ENCODE data around the gene TLL2. TPM values are rescaled to one million over a fixed set of nuclear protein-coding genes. Genes with fewer than 3 reads are reported as not detected.

The TLL2 gene
- total and polyA plus RNA-seq, 4 donors = 0.07 to 0.23 (median 0.10) TPM

GRCh38 chr10:96327462-96327861 lies 186.3 kb downstream of the TLL2 start:
- 77 to 90% methylated on average over 7 of the region's 7 CpGs for WGBS, 2 donors
- Histone ChIP-seq H3K9ac (ENCODE audit: insufficient read depth in 1 of 2, low read length in 2 of 2) (no peak overlapping the region), H3K4me1 (ENCODE audit: control insufficient read depth in 5 of 5, insufficient read depth in 5 of 5, low read length in 5 of 5) (no peaks in the 10 kb centered on the region), H3K27ac (ENCODE audit: low read depth in 1 of 2, low read length in 1 of 2) (no peak overlapping the region), H3K9me3 (ENCODE audit: control insufficient read depth in 4 of 4, insufficient read depth in 3 of 4, low read length in 3 of 4) (peaks cover 0 to 2% (median 0%) of the 10 kb centered on the region in 4 donors), H3K36me3 (ENCODE audit: control insufficient read depth in 4 of 4, insufficient read depth in 4 of 4, low read length in 4 of 4) (no peaks in the 10 kb centered on the region), H3K4me3 (no peak overlapping the region), H3K27me3 (ENCODE audit: control insufficient read depth in 3 of 3, insufficient read depth in 3 of 3, low read length in 2 of 3) (peaks cover 0 to 5% (median 2%) of the 10 kb centered on the region in 3 donors)
- no peak for TF ChIP-seq CTCF (IDR thresholded peaks at IDR 0.05; ENCODE audit: control extremely low read depth, extremely low read depth)
- ATAC-seq (ENCODE audit: insufficient read depth, low FRiP score) = no peak
- DNase-seq = no peak

DNA sequence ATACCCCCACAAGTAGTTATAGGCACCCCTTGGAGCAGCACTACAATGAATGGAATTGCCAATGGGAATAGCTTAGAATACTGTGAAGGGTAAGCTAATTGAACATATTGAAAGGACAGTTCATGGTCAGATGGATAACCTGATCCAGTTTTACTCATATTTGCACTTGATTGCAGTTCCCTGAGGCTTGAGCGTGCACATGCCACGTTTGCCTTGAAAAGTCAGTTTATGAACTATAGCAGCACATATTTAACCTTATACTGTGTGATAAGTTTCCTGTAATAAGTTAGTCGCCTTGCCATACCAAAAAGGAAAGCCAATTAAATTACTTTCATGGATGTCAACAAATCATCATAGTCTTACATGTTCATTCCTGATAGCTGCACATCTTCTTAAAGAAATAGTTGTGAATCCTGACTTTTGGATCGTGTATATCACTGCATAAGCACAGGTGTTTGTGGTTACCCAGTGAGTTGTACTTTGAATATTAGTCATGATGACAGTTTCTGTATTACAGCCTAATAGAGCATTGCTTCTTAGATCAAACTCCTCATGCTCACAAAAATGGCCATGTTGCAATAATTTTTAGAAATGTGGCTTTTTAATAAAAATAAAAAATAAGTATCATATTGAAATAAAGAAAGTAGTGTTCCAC lies 187.9 kb downstream of the TLL2 start:
- 81 to 87% methylated on average over 4 of the region's 4 CpGs for WGBS, 2 donors

GRCh38 chr10:96324447-96324846 lies 189.3 kb downstream of the TLL2 start:
- no peak for TF ChIP-seq CTCF (IDR thresholded peaks at IDR 0.05; ENCODE audit: control extremely low read depth, extremely low read depth)
- DNase-seq (no peak), ATAC-seq (ENCODE audit: insufficient read depth, low FRiP score) (no peak)
- Histone ChIP-seq H3K4me1 (ENCODE audit: control insufficient read depth in 5 of 5, insufficient read depth in 5 of 5, low read length in 5 of 5) (no peaks in the 10 kb centered on the region), H3K9me3 (ENCODE audit: control insufficient read depth in 4 of 4, insufficient read depth in 3 of 4, low read length in 3 of 4) (peaks cover 0 to 2% (median 0%) of the 10 kb centered on the region in 4 donors), H3K27ac (ENCODE audit: low read depth in 1 of 2, low read length in 1 of 2) (no peak overlapping the region), H3K36me3 (ENCODE audit: control insufficient read depth in 4 of 4, insufficient read depth in 4 of 4, low read length in 4 of 4) (no peaks in the 10 kb centered on the region), H3K27me3 (ENCODE audit: control insufficient read depth in 3 of 3, insufficient read depth in 3 of 3, low read length in 2 of 3) (peaks cover 0 to 5% (median 3%) of the 10 kb centered on the region in 3 donors), H3K9ac (ENCODE audit: insufficient read depth in 1 of 2, low read length in 2 of 2) (no peak overlapping the region), H3K4me3 (no peak overlapping the region)
- WGBS, 2 donors = 84 to 89% methylated on average over 2 of the region's 2 CpGs

More for the DNA sequence above, 187.9 kb downstream of the TLL2 start:
- H3K36me3 ChIP-seq (ENCODE audit: control insufficient read depth in 4 of 4, insufficient read depth in 4 of 4, low read length in 4 of 4) = no peaks in the 10 kb centered on the region
- H3K27me3 ChIP-seq (ENCODE audit: control insufficient read depth in 3 of 3, insufficient read depth in 3 of 3, low read length in 2 of 3) = peaks cover 0 to 4% (median under 1%) of the 10 kb centered on the region in 3 donors
- H3K4me3 ChIP-seq = no peak overlapping the region
- ATAC-seq (ENCODE audit: insufficient read depth, low FRiP score) = no peak
- no peak for DNase-seq
- H3K27ac ChIP-seq (ENCODE audit: low read depth in 1 of 2, low read length in 1 of 2) = no peak overlapping the region
- peaks cover 0 to 2% (median 0%) of the 10 kb centered on the region in 4 donors for H3K9me3 ChIP-seq (ENCODE audit: control insufficient read depth in 4 of 4, insufficient read depth in 3 of 4, low read length in 3 of 4)
- H3K9ac ChIP-seq (ENCODE audit: insufficient read depth in 1 of 2, low read length in 2 of 2) = no peak overlapping the region
- no peaks in the 10 kb centered on the region for H3K4me1 ChIP-seq (ENCODE audit: control insufficient read depth in 5 of 5, insufficient read depth in 5 of 5, low read length in 5 of 5)
- no peak for TF ChIP-seq CTCF (IDR thresholded peaks at IDR 0.05; ENCODE audit: control extremely low read depth, extremely low read depth)

Data from lung (tissue), 12 donors.